ENCODE measurements around the gene TRIM32.

TRIM32 gene

GRCh38 chr9:116736399-116737151, 49.5 kb downstream of the TRIM32 start:
- TF ChIP-seq POU2F2 (IDR thresholded peaks at IDR 0.05; ENCODE audit: low read depth, low read length) (no peak), POLR2AphosphoS5 (IDR thresholded peaks at IDR 0.05; ENCODE audit: low read depth, low read length) (no peak), POLR2A (IDR thresholded peaks at IDR 0.05; ENCODE audit: low read depth, low read length) (no peak), SPI1 (IDR thresholded peaks at IDR 0.05; ENCODE audit: low read depth, low read length) (no peak), TAF1 (IDR thresholded peaks at IDR 0.05; ENCODE audit: low read depth, low read length) (no peak), PAX5 (IDR thresholded peaks at IDR 0.05; ENCODE audit: insufficient read depth, low read length, severe bottlenecking) (no peak)

GRCh38 chr9:116737152-116737546, 50.0 kb downstream of the TRIM32 start:
- DNase-seq (ENCODE audit: insufficient read length, low spot score) = peak; percentile 74
- peak; percentile 50 for FAIRE-seq
- TF ChIP-seq POLR2A (IDR thresholded peaks at IDR 0.05; ENCODE audit: low read depth, low read length) = no peak
- TF ChIP-seq TAF1 (IDR thresholded peaks at IDR 0.05; ENCODE audit: low read depth, low read length) = no peak
- TF ChIP-seq POLR2AphosphoS5 (IDR thresholded peaks at IDR 0.05; ENCODE audit: low read depth, low read length) = no peak
- TF ChIP-seq PAX5 (IDR thresholded peaks at IDR 0.05; ENCODE audit: insufficient read depth, low read length, severe bottlenecking) = no peak
- TF ChIP-seq POU2F2 (IDR thresholded peaks at IDR 0.05; ENCODE audit: low read depth, low read length) = no peak
- no peak for TF ChIP-seq SPI1 (IDR thresholded peaks at IDR 0.05; ENCODE audit: low read depth, low read length)

More at GRCh38 chr9:116736399-116737151, 49.5 kb downstream of the TRIM32 start:
- DNase-seq (ENCODE audit: insufficient read length, low spot score) = no peak
- no peak for FAIRE-seq

DNA sequence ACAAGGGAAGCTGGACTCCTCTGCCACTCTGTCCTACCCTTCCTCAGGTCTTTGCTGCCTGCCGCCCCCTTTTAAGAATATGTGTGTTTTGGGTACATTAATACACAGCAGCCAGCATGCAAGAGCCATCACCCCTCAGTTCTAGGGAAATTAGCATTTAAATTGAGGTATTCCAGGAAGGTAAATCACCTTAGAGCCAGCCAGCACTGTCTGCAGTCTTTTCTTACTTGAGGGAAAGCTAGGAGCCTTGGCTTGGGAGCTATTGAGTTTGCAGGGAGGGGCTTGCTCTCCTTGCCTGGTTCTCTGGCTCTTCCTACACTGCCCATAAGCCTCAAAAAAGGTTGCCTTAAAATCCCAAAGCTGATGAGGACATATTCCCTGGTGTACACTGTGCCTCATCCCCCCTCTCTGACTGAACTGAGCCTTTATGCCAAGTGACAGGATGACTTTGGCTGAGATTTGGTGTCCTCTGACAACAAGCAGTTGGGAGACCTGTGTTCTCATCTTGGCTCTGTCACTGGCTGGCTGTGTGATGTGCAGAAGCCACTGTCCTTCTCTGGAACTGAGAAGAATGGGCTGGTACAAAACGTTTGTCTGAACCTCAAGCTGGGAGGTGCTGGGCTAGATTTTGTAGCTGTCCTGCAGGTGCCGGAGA, 54.1 kb downstream of the TRIM32 start:
- DNase-seq (ENCODE audit: insufficient read length, low spot score) (no peak), FAIRE-seq (no peak)
- TF ChIP-seq PAX5 (IDR thresholded peaks at IDR 0.05; ENCODE audit: insufficient read depth, low read length, severe bottlenecking) = no peak

GRCh38 chr9:116741742-116742141, 54.6 kb downstream of the TRIM32 start:
- DNase-seq (ENCODE audit: insufficient read length, low spot score) = no peak
- TF ChIP-seq POLR2AphosphoS5 (IDR thresholded peaks at IDR 0.05; ENCODE audit: low read depth, low read length) (no peak), POU2F2 (IDR thresholded peaks at IDR 0.05; ENCODE audit: low read depth, low read length) (no peak), POLR2A (IDR thresholded peaks at IDR 0.05; ENCODE audit: low read depth, low read length) (no peak), PAX5 (IDR thresholded peaks at IDR 0.05; ENCODE audit: insufficient read depth, low read length, severe bottlenecking) (no peak), TAF1 (IDR thresholded peaks at IDR 0.05; ENCODE audit: low read depth, low read length) (no peak)
- no peak for FAIRE-seq

DNA sequence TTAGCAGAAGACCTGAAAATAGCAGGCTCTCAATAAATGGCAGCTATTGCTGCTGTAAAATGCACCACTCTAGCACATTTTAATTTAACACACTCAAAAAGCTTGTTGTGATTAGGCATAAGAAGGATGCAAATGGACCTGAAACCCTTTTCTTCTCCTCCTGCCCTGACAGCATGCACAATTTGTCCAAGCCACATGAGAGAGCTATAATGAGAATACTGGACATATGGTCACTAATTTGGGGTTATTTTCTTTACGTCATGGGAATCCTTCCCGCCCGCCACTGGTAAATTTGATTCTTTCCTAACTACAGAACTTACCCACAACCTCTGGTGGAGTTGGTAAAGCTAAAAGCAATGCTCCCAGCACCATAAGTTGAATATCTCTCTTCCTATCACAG, 62.1 kb downstream of the TRIM32 start:
- no peak for TF ChIP-seq TAF1 (IDR thresholded peaks at IDR 0.05; ENCODE audit: low read depth, low read length)
- no peak for TF ChIP-seq POLR2AphosphoS5 (IDR thresholded peaks at IDR 0.05; ENCODE audit: low read depth, low read length)
- TF ChIP-seq POLR2A (IDR thresholded peaks at IDR 0.05; ENCODE audit: low read depth, low read length) = no peak
- TF ChIP-seq PAX5 (IDR thresholded peaks at IDR 0.05; ENCODE audit: insufficient read depth, low read length, severe bottlenecking) = no peak
- no peak for TF ChIP-seq POU2F2 (IDR thresholded peaks at IDR 0.05; ENCODE audit: low read depth, low read length)
- no peak for FAIRE-seq
- no peak for DNase-seq (ENCODE audit: insufficient read length, low spot score)

GRCh38 chr9:116749772-116750171, 62.7 kb downstream of the TRIM32 start:
- FAIRE-seq = no peak
- DNase-seq (ENCODE audit: insufficient read length, low spot score) = no peak
- TF ChIP-seq POLR2AphosphoS5 (IDR thresholded peaks at IDR 0.05; ENCODE audit: low read depth, low read length) (no peak), POLR2A (IDR thresholded peaks at IDR 0.05; ENCODE audit: low read depth, low read length) (no peak), POU2F2 (IDR thresholded peaks at IDR 0.05; ENCODE audit: low read depth, low read length) (no peak), SPI1 (IDR thresholded peaks at IDR 0.05; ENCODE audit: low read depth, low read length) (no peak), TAF1 (IDR thresholded peaks at IDR 0.05; ENCODE audit: low read depth, low read length) (no peak), PAX5 (IDR thresholded peaks at IDR 0.05; ENCODE audit: insufficient read depth, low read length, severe bottlenecking) (no peak)

DNA sequence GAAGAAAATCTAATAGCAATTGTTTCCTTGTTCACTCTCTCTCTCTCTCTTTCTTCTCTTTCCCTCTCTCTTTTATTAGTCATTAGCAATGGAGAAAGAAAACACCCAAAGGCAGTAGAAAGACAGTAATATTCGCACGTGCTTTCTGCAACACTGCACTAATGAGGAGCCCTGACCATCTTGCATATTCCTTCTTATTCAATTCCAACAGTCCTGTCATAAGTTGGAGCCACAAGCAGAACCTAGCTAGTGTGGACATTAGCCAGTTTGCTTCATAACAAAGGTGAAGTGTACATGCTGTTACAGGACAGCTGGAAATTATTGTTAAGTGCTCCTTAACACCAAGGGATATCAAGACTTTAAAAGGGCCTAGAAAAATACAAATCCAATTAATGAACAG, 63.4 kb downstream of the TRIM32 start:
- FAIRE-seq (no peak), DNase-seq (ENCODE audit: insufficient read length, low spot score) (no peak)
- TF ChIP-seq TAF1 (IDR thresholded peaks at IDR 0.05; ENCODE audit: low read depth, low read length) = no peak
- no peak for TF ChIP-seq PAX5 (IDR thresholded peaks at IDR 0.05; ENCODE audit: insufficient read depth, low read length, severe bottlenecking)
